ENCODE results near the gene EIF4E. TPM values are rescaled to one million over a fixed set of nuclear protein-coding genes. Genes with fewer than 3 reads are reported as not detected.

Gene EIF4E
- total and polyA plus RNA-seq, 11 donors, result 8.3 to 93.2 (median 62.2) TPM

DNA sequence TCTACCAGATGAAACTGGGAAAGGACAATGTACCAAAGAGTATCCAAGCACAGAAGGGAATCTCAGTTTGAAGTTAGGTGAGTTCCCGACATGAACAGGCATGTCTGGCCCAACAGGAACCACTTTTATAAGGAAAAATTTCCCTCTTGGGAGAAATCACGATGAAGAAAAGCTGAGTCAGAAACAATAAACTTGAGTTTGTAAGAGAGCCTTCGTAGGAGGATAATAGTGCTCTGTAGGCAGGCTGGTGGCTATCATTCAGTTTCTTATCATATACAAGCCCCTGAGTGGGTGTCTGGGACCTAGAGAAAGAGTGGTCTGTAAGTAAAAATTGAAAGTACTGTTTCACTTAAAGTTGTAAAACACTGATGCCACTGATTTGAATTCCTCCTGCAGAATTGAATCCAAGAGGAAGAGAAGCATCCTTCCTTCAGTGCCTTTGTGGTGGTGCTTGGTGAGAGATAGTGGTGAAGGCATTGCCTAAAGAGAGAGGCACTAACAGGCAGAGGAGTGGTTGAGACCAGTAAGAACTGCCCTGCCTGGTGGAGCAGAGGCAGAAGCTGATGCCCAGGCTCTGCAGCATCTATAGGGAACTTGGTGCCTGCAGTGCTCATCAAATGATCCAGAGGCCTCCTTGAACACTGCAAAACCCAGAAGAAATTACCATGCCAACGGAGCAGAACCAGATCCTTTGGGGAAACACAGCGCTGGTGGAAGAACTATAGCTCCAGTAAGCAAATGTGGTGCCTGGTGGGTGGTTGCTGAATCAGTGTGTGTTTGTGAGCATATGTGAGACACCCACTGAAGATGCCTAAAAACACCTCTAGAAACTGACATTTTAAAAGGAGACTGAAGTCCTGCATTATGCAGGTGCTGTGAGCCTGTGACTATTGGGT, 34.9 kb upstream of the EIF4E start:
- Histone ChIP-seq H3K27ac (no peak overlapping the region), H3K36me3 (no peaks in the 10 kb centered on the region), H3K27me3 (no peaks in the 10 kb centered on the region), H3K4me3 (no peak overlapping the region), H3K4me1 (no peaks in the 10 kb centered on the region), H3K9me3 (no peaks in the 10 kb centered on the region)
- ATAC-seq (no peak), DNase-seq (no peak)
- 58 to 72% (median 68%) methylated on average over 5 of the region's 5 CpGs for WGBS, 4 donors
- no peak for TF ChIP-seq POLR2A (IDR thresholded peaks at IDR 0.05)
- TF ChIP-seq, protein P1, sequence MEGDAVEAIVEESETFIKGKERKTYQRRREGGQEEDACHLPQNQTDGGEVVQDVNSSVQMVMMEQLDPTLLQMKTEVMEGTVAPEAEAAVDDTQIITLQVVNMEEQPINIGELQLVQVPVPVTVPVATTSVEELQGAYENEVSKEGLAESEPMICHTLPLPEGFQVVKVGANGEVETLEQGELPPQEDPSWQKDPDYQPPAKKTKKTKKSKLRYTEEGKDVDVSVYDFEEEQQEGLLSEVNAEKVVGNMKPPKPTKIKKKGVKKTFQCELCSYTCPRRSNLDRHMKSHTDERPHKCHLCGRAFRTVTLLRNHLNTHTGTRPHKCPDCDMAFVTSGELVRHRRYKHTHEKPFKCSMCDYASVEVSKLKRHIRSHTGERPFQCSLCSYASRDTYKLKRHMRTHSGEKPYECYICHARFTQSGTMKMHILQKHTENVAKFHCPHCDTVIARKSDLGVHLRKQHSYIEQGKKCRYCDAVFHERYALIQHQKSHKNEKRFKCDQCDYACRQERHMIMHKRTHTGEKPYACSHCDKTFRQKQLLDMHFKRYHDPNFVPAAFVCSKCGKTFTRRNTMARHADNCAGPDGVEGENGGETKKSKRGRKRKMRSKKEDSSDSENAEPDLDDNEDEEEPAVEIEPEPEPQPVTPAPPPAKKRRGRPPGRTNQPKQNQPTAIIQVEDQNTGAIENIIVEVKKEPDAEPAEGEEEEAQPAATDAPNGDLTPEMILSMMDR (IDR thresholded peaks at IDR 0.05), result no peak
- intact Hi-C loops (cut with DNase I), result no loop called here

- intact Hi-C loops (cut with DNase I), result no loop called here
- Histone ChIP-seq H3K9me3 (no peaks in the 10 kb centered on the region), H3K4me1 (no peaks in the 10 kb centered on the region), H3K36me3 (no peaks in the 10 kb centered on the region), H3K27me3 (no peaks in the 10 kb centered on the region), H3K27ac (no peak overlapping the region), H3K4me3 (no peak overlapping the region)
- DNase-seq (no peak), ATAC-seq (no peak)
- TF ChIP-seq, protein P1 (IDR thresholded peaks at IDR 0.05), result no peak
- no peak for TF ChIP-seq POLR2A (IDR thresholded peaks at IDR 0.05)
- 80 to 94% (median 88%) methylated on average over 2 of the region's 2 CpGs for WGBS, 4 donors
Observed at GRCh38 chr4:98961770-98962169, 32.8 kb upstream of the EIF4E start.

GRCh38 chr4:98959411-98959810, 30.5 kb upstream of the EIF4E start:
- intact Hi-C loops (cut with DNase I), result no loop called here
- H3K9me3 ChIP-seq, result no peaks in the 10 kb centered on the region
- no peak for ATAC-seq
- TF ChIP-seq, protein P1 (IDR thresholded peaks at IDR 0.05), result no peak
- no peak for TF ChIP-seq POLR2A (IDR thresholded peaks at IDR 0.05)
- WGBS, 4 donors, result 83 to 92% (median 87%) methylated on average over 2 of the region's 2 CpGs
- no peaks in the 10 kb centered on the region for H3K4me1 ChIP-seq
- DNase-seq, result no peak
- H3K27ac ChIP-seq, result no peak overlapping the region
- H3K27me3 ChIP-seq, result no peaks in the 10 kb centered on the region
- H3K36me3 ChIP-seq, result no peaks in the 10 kb centered on the region
- H3K4me3 ChIP-seq, result no peak overlapping the region

DNA sequence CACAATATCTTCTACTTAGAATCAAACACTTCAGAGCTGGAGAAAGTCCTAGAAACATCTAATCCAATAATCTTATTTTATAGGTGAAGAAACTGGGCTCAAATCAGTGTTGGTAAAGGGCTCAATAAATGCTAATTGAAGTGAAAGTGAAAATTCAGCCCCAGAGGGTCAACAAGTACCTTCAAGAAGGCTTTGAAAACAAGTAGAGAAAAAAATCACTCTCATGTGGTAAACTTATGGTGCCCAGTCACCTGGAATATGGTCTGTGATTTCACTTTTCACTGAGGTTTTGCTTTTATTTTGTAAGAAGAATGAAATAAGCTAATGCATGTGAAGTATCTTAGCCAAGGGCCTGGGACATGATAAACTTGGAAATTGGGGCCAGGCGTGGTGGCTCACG, 29.1 kb upstream of the EIF4E start:
- no peaks in the 10 kb centered on the region for H3K36me3 ChIP-seq
- H3K27ac ChIP-seq, result no peak overlapping the region
- H3K4me1 ChIP-seq, result no peaks in the 10 kb centered on the region
- no peaks in the 10 kb centered on the region for H3K9me3 ChIP-seq
- DNase-seq (no peak), ATAC-seq (no peak)
- H3K4me3 ChIP-seq, result no peak overlapping the region
- 95 to 100% (median 96%) methylated on average over 2 of the region's 2 CpGs for WGBS, 4 donors
- no peak for TF ChIP-seq POLR2A (IDR thresholded peaks at IDR 0.05)
- TF ChIP-seq, protein P1 (IDR thresholded peaks at IDR 0.05), result no peak
- intact Hi-C loops (cut with DNase I), result no loop called here
- no peaks in the 10 kb centered on the region for H3K27me3 ChIP-seq

Data from heart left ventricle (tissue), 16 donors.